ENCODE results near the gene DNAH11. TPM values are rescaled to one million over a fixed set of nuclear protein-coding genes. Genes with fewer than 3 reads are reported as not detected.
A peak's percentile ranks its signal among the peaks of the same experiment; 100 is the strongest.
"Not testable (repeated sequence)": the region's sequence is repeated elsewhere in the genome, so short reads cannot be mapped to it uniquely, and the experiment has no call there.

The DNAH11 gene
- total and polyA plus RNA-seq, 2 of the 8 experiments (the other 6 are each of a cell fraction or from before 2014, with no cell fraction given): 1.8 to 4.9 TPM

- not testable (repeated sequence) for H3K18ac ChIP-seq (ENCODE audit: extremely low read depth, low read length); H3K23ac ChIP-seq (ENCODE audit: insufficient read length); H4K20me1 ChIP-seq (replicated peaks in 1 of 2; ENCODE audit: control insufficient read depth in 1 of 2, insufficient read depth in 2 of 2, low read length in 2 of 2); H3K56ac ChIP-seq (replicated peaks; ENCODE audit: insufficient read length, low read depth, low read length); H3K9ac ChIP-seq (replicated peaks in 1 of 4; ENCODE audit: extremely low read depth in 1 of 4, low read depth in 3 of 4, low read length in 3 of 4); H2BK120ac ChIP-seq (replicated peaks; ENCODE audit: low read depth, low read length); H3K79me2 ChIP-seq (ENCODE audit: control insufficient read depth in 1 of 2, insufficient read depth in 2 of 2, low read length in 2 of 2); H3K4me3 ChIP-seq (ENCODE audit: extremely low read depth in 1 of 4, insufficient read depth in 2 of 4, low read depth in 3 of 4, low read length in 4 of 4); H3K79me1 ChIP-seq (ENCODE audit: low read depth, low read length); H2BK15ac ChIP-seq (ENCODE audit: low read length); H3K23me2 ChIP-seq (ENCODE audit: low read depth, low read length); H2BK20ac ChIP-seq (ENCODE audit: low read length); H2BK12ac ChIP-seq (ENCODE audit: low read depth, low read length); H4K8ac ChIP-seq (ENCODE audit: extremely low read depth, insufficient read depth, low read length); H3K9me3 ChIP-seq (ENCODE audit: insufficient read depth in 2 of 2, low read depth in 1 of 2, low read length in 1 of 2); H3K4me1 ChIP-seq (replicated peaks in 1 of 4; ENCODE audit: control insufficient read depth in 3 of 4, insufficient read depth in 4 of 4, low read length in 3 of 4); H4K91ac ChIP-seq (replicated peaks; ENCODE audit: insufficient read length, low read length); H3K27me3 ChIP-seq (replicated peaks in 1 of 4; ENCODE audit: control insufficient read depth in 3 of 4, extremely low read depth in 1 of 4, insufficient read depth in 3 of 4, low read length in 3 of 4); H3K14ac ChIP-seq (ENCODE audit: insufficient read length); H3K27ac ChIP-seq (ENCODE audit: low read depth, low read length); H3K4me2 ChIP-seq (ENCODE audit: insufficient read depth in 1 of 2, low read depth in 2 of 2, low read length in 2 of 2); H2BK5ac ChIP-seq (ENCODE audit: low read depth, low read length); H4K5ac ChIP-seq (ENCODE audit: insufficient read length, low read depth, low read length); DNase-seq (ENCODE audit: low read depth in 1 of 2, low spot score in 2 of 2); H2AK5ac ChIP-seq (ENCODE audit: low read depth, low read length); H3K4ac ChIP-seq (replicated peaks; ENCODE audit: insufficient read length, low read depth, low read length); H2AFZ ChIP-seq (ENCODE audit: low read length); H3K36me3 ChIP-seq (ENCODE audit: control insufficient read depth in 2 of 4, insufficient read depth in 4 of 4, low read length in 3 of 4)
- CTCF ChIA-PET (ENCODE audit: partially characterized antibody): interaction anchor here (0.7 to 2.4 kb wide), 6 partner anchors 9 to 52 kb away, joined by 3 to 15 read pairs (median 4); no protein-coding TSS in a partner anchor
- POLR2A ChIA-PET (ENCODE audit: partially characterized antibody): interaction anchor here (2.0 kb wide), 1 partner anchor 13 kb away, joined by 5 read pairs; no protein-coding TSS in a partner anchor
- peak; percentile 28 for FAIRE-seq
- WGBS, 2 experiments (ENCODE audit: extremely low coverage in 1 of 2, insufficient coverage in 1 of 2, insufficient read length in 1 of 2, insufficient replicate concordance in 2 of 2, low coverage in 1 of 2, low lambda C conversion rate in 2 of 2, missing lambda C conversion rate in 1 of 2): 84% methylated on average over 2 of the region's 2 CpGs; no CpG with 5 or more reads in 1 of the 2 experiments
Observed at GRCh38 chr7:21883501-21883900, 340.7 kb downstream of the DNAH11 start.
